ENCODE data around the gene HES1.
"Not testable (repeated sequence)": the region's sequence is repeated elsewhere in the genome, so short reads cannot be mapped to it uniquely, and the experiment has no call there.

The HES1 gene

DNA sequence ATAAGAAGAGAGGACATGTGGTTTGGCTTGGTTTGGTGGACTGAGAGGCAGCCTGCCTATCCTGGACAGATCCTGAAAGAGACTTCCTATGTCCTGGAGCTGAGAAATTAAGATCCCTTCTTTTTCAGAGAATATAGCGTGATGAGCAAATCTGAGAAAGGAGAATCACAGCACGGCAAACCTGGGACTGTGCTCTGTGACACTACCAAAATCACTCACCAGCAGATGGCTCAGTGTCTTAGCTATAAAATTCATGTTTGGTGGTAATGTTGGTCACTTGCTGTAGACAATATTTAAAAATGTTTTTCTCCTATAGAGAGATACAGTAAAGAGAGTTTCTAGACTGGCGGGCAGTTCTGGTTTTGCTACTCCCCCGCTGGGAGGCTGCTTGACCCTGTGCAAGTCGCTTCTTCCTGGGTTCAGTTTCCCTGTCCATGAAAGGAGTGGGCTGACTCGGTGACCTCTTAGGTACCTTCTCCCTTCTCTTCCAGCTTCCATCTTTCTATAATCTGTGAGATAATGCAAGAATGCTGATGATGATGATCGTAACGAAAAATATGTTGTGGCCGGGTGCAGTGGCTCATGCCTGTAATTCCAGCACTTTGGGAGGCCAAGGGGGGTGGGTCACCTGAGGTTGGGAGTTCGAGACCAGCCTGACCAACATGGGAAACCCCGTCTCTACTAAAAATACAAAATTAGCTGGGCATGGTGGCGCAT is 7.6 kb upstream of the HES1 start:
- DNase-seq (ENCODE audit: low spot score), result no peak

DNA sequence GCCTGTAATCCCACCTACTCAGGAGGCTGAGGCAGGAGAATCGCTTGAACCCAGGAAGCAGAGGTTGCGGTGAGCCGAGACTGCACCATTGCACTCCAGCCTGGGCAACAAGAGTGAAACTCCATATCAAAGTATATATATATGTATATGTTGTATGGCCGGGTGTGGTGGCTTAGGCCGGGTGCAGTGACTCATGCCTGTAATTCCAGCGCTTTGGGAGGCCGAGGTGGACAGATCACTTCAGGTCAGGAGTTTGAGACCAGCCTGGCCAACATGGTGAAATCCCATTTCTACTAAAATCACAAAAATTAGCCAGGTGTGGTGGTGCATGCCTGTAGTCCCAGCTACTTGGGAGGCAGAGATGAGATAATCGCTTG is 7.0 kb upstream of the HES1 start:
- not testable (repeated sequence) for DNase-seq (ENCODE audit: low spot score)

GRCh38 chr3:194129581-194130133 is 6.3 kb upstream of the HES1 start:
- no peak for DNase-seq (ENCODE audit: low spot score)

- no peak for DNase-seq (ENCODE audit: low spot score)
These were observed 5.8 kb upstream of the HES1 start for GRCh38 chr3:194130188-194130587.

GRCh38 chr3:194130807-194131589 is 5.0 kb upstream of the HES1 start:
- no peak for DNase-seq (ENCODE audit: low spot score)

- no peak for DNase-seq (ENCODE audit: low spot score)
These were observed 3.3 kb upstream of the HES1 start for GRCh38 chr3:194132465-194133286.

GRCh38 chr3:194133661-194134230 is 2.2 kb upstream of the HES1 start:
- DNase-seq (ENCODE audit: low spot score), result no peak

GRCh38 chr3:194134231-194134756 is 1.7 kb upstream of the HES1 start:
- no peak for DNase-seq (ENCODE audit: low spot score)

DNA sequence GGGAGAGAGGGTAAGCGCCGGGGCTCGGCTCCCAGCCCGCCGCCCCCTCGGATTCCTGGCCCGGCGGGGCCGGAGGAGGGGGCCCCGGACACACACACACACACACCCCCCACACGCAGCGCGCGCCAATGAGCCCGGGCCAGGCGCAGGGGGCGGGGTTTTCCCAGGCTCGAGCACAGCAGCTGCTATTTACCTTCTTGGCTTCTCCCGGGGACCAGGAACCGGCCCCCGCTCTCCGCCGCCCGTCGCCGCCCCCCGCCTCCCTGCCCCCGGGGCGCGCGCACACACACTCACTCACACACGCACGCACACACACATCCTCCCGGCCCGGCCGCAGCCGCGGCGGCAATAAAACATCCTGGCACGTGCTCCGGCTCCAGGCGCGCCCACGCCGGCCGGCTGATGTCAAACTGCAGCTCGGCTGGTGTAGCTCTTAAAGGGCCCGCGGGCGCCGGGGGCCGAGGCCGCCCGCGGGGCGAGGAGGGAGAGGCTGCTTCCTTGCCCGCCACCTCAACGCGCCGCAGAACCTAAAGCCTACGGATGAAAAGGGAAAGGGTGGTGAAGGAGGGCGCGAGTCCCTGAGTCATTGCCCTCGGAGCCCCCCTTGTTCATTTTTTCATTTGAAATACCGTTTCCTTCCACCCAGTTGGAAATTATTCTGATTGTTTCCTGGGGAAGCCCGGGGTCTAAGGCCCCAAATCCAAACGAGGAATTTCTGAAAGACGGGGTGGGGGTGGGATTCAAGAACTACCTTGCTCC is 1.0 kb upstream of the HES1 start:
- DNase-seq (ENCODE audit: low spot score), result peak; percentile 43

DNA sequence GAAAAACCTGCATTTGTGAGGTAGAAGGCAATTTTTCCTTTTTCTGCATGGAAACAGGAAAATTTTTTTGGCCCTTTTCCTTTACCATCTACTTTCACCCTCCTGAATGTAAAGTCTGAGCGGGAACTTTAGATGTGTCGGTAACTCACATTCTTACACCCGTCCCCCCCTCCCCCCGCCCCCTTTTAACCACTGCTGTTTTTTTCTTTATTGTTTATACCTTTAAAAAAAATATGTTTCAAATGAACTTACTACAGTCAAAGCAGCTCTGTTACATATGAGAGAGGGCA is 487 bp upstream of the HES1 start:
- DNase-seq (ENCODE audit: low spot score), result no peak

- no peak for DNase-seq (ENCODE audit: low spot score)
These were observed 615 bp downstream of the HES1 start for GRCh38 chr3:194136519-194137007.

DNA sequence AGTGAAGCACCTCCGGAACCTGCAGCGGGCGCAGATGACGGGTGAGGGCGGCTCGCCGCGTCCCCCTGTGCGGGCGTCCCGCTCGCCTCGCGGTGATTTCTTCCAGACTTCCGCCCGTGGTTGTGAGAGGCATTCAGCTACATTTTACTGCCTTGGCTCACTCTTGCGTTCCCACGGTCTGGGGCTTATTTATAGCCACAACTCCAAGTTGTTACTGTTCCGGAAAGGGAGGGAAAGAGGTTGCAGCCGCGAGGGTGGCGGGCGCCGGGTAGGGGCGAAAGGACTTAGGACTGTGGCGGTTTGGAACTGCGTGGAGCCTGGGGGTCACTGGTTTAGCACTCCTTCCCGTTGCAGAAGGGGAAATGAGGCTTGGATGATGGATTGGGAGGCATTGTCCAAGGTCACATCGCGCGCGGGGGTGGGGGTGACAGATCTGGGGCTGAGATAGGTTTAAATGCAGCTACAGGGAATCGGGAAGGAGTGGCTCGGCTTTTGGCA is 1.1 kb downstream of the HES1 start:
- no peak for DNase-seq (ENCODE audit: low spot score)

- no peak for DNase-seq (ENCODE audit: low spot score)
These were observed 1.8 kb downstream of the HES1 start for GRCh38 chr3:194137506-194138474.

DNA sequence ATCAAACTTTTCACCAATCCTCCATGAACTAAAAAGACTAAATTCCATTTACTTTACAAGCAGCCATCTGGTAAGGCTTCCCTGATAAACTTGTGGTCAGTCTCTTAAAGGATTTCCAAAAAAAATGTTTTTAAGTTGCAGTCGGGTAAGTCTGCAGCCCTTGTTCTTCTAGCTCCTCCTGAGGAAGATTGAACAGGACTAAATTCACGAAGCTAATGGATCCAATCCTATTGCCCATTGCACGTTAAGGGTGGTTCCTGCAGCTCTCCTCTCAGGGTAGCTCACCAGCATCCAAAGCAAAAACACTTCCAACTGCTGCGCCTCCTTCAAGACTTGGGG is 2.8 kb downstream of the HES1 start:
- no peak for DNase-seq (ENCODE audit: low spot score)

DNA sequence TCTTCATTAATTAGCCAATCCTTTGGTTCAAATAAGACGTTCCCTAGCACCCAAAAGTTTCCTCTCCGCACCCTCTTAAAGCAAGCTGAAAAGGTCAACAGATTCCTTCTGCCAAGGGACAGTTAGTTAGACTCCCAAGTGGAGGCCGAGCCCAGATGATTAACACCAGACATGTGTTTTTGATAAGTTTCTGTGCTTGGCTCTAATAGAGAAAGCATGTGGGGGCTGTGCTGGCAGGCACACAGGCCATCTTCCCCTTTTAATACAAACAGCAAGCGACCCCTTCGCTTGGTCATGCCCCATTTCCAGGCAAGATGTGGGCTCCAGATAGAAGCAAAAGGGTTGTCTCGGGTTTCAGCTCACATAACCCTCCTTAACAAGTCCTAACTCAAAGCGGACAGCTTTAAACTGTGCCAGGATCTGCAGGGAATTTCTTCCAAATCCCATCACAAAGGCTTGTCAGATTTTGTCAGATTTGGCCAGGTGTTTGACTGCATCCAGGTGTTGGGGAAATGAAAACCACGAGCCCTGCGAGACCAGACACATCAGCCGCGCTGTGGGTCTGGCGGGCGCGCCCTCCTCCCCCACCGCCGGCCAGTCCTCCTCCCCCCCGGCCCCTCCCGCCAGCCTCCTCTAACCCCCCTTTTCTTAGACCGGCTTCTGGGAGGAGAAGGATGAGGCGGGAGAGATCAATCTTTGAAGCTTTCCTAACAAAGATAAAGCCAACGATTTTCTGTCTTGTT is 3.3 kb downstream of the HES1 start:
- DNase-seq (ENCODE audit: low spot score), result no peak

DNA sequence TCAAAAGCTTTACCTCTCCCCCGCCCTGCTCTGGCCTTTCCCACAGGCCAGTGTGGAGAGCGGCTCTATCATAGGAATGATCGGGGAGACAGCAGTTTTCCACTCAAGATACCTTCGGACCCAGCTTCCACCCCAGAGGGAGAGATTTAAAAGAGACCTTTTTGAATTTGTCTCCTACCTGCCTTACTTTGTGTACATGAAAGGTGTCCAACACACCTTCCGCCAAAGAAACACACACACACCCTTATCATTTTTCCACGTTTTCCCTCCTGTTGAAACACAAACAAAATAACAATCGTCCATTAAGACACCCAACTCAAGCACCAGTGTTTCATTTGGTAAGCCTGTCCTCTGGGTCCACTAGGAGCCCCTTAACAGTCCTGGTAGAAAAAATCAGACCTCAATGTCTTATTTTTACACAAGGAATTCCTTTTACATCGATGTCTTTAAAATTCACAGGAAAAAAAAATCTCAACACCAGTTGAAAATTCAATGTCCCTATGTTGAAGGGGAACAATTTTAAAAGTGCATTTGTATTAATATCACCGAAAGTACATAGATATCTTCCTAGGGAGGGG is 4.0 kb downstream of the HES1 start:
- no peak for DNase-seq (ENCODE audit: low spot score)

GRCh38 chr3:194140520-194141414 is 4.8 kb downstream of the HES1 start:
- DNase-seq (ENCODE audit: low spot score), result no peak
